ENCODE results near the gene KRTAP16-1. TPM values are rescaled to one million over a fixed set of nuclear protein-coding genes. Genes with fewer than 3 reads are reported as not detected.

The KRTAP16-1 gene
- polyA plus RNA-seq, 3 donors, result not detected

Other genes with a start within 250 kb of the KRTAP16-1 start
- not detected for gene KRTAP2-3, start 249.2 kb downstream of the KRTAP16-1 start, polyA plus RNA-seq (ENCODE audit: insufficient read length in 3 of 3)
- gene KRTAP2-4, start 243.4 kb downstream of the KRTAP16-1 start, polyA plus RNA-seq (ENCODE audit: insufficient read length in 3 of 3), result not detected
- not detected for gene KRTAP4-7, start 225.2 kb downstream of the KRTAP16-1 start, polyA plus RNA-seq (ENCODE audit: insufficient read length in 3 of 3)
- not detected for gene KRTAP4-8, start 211.2 kb downstream of the KRTAP16-1 start, polyA plus RNA-seq (ENCODE audit: insufficient read length in 3 of 3)
- not detected for gene KRTAP4-16, start 207.1 kb downstream of the KRTAP16-1 start, polyA plus RNA-seq (ENCODE audit: insufficient read length in 3 of 3)
- gene KRTAP4-9, start 203.9 kb downstream of the KRTAP16-1 start, polyA plus RNA-seq (ENCODE audit: insufficient read length in 3 of 3), result not detected
- gene KRTAP4-11, start 190.9 kb downstream of the KRTAP16-1 start, polyA plus RNA-seq (ENCODE audit: insufficient read length in 3 of 3), result not detected
- not detected for gene KRTAP4-12, start 185.1 kb downstream of the KRTAP16-1 start, polyA plus RNA-seq (ENCODE audit: insufficient read length in 3 of 3)
- not detected for gene KRTAP4-6, start 168.8 kb downstream of the KRTAP16-1 start, polyA plus RNA-seq (ENCODE audit: insufficient read length in 3 of 3)
- not detected for gene KRTAP4-5, start 159.5 kb downstream of the KRTAP16-1 start, polyA plus RNA-seq (ENCODE audit: insufficient read length in 3 of 3)
- gene KRTAP4-4, start 148.6 kb downstream of the KRTAP16-1 start, polyA plus RNA-seq (ENCODE audit: insufficient read length in 3 of 3), result not detected
- not detected for gene KRTAP4-3, start 141.1 kb downstream of the KRTAP16-1 start, polyA plus RNA-seq (ENCODE audit: insufficient read length in 3 of 3)
- gene KRTAP4-2, start 131.1 kb downstream of the KRTAP16-1 start, polyA plus RNA-seq (ENCODE audit: insufficient read length in 3 of 3), result not detected
- gene KRTAP4-1, start 124.4 kb downstream of the KRTAP16-1 start, polyA plus RNA-seq (ENCODE audit: insufficient read length in 3 of 3), result not detected
- gene KRTAP9-1, start 119.4 kb downstream of the KRTAP16-1 start, polyA plus RNA-seq (ENCODE audit: insufficient read length in 3 of 3), result not detected
- not detected for gene KRTAP9-2, start 82.7 kb downstream of the KRTAP16-1 start, polyA plus RNA-seq (ENCODE audit: insufficient read length in 3 of 3)
- not detected for gene KRTAP9-3, start 76.9 kb downstream of the KRTAP16-1 start, polyA plus RNA-seq (ENCODE audit: insufficient read length in 3 of 3)
- not detected for gene KRTAP9-8, start 71.3 kb downstream of the KRTAP16-1 start, polyA plus RNA-seq (ENCODE audit: insufficient read length in 3 of 3)
- gene KRTAP9-4, start 59.6 kb downstream of the KRTAP16-1 start, polyA plus RNA-seq (ENCODE audit: insufficient read length in 3 of 3), result not detected
- gene KRTAP9-9, start 53.9 kb downstream of the KRTAP16-1 start, polyA plus RNA-seq (ENCODE audit: insufficient read length in 3 of 3), result not detected
- under 1 TPM in 2 of 3 donors, not detected in 1; 0.09 to 0.22 TPM for gene KRTAP9-6, start 43.9 kb downstream of the KRTAP16-1 start, polyA plus RNA-seq (ENCODE audit: insufficient read length in 3 of 3)
- gene KRTAP9-7, start 33.6 kb downstream of the KRTAP16-1 start, polyA plus RNA-seq (ENCODE audit: insufficient read length in 3 of 3), result not detected
- gene KRTAP29-1, start 6.5 kb downstream of the KRTAP16-1 start, polyA plus RNA-seq (ENCODE audit: insufficient read length in 3 of 3), result not detected
- not detected for gene KRTAP17-1, start 6.4 kb upstream of the KRTAP16-1 start, polyA plus RNA-seq (ENCODE audit: insufficient read length in 3 of 3)
- gene KRT33A, start 41.5 kb upstream of the KRTAP16-1 start, polyA plus RNA-seq (ENCODE audit: insufficient read length in 3 of 3), result under 1 TPM in 1 of 3 donors, not detected in 2; 0.18 TPM
- not detected for gene KRT33B, start 60.5 kb upstream of the KRTAP16-1 start, polyA plus RNA-seq (ENCODE audit: insufficient read length in 3 of 3)
- not detected for gene KRT34, start 73.0 kb upstream of the KRTAP16-1 start, polyA plus RNA-seq (ENCODE audit: insufficient read length in 3 of 3)
- gene KRT31, start 88.3 kb upstream of the KRTAP16-1 start, polyA plus RNA-seq (ENCODE audit: insufficient read length in 3 of 3), result not detected
- gene KRT37, start 115.3 kb upstream of the KRTAP16-1 start, polyA plus RNA-seq (ENCODE audit: insufficient read length in 3 of 3), result not detected
- not detected for gene KRT38, start 131.7 kb upstream of the KRTAP16-1 start, polyA plus RNA-seq (ENCODE audit: insufficient read length in 3 of 3)
- not detected for gene KRT32, start 158.1 kb upstream of the KRTAP16-1 start, polyA plus RNA-seq (ENCODE audit: insufficient read length in 3 of 3)
- under 1 TPM in 1 of 3 donors, not detected in 2; 0.04 TPM for gene KRT35, start 171.8 kb upstream of the KRTAP16-1 start, polyA plus RNA-seq (ENCODE audit: insufficient read length in 3 of 3)
- gene KRT36, start 180.6 kb upstream of the KRTAP16-1 start, polyA plus RNA-seq (ENCODE audit: insufficient read length in 3 of 3), result not detected
- 1 to 10 TPM in 2 of 3 donors, under 1 TPM in 1; 0.47 to 2.8 (median 1.4) TPM for gene KRT13, start 196.3 kb upstream of the KRTAP16-1 start, polyA plus RNA-seq (ENCODE audit: insufficient read length in 3 of 3)
- gene KRT15, start 209.6 kb upstream of the KRTAP16-1 start, polyA plus RNA-seq (ENCODE audit: insufficient read length in 3 of 3), result 1 to 10 TPM; 1.3 to 3.1 (median 2.9) TPM
- 100 to 1,000 TPM; 210 to 238 (median 223) TPM for gene KRT19, start 219.0 kb upstream of the KRTAP16-1 start, polyA plus RNA-seq (ENCODE audit: insufficient read length in 3 of 3)

All from renal pelvis (tissue), 3 donors.